HG03354 (cell line): ENCODE data around the gene B4GALNT4.
"Not testable (repeated sequence)": the region's sequence is repeated elsewhere in the genome, so short reads cannot be mapped to it uniquely, and the experiment has no call there.

Experiments
- ATAC-seq: cut with Tn5 transposase; IDR thresholded peaks from one replicate; pipeline ENCODE4 v1.9.1; 2021; ENCODE audit warnings: mild to moderate bottlenecking; ENCODE audit not compliant: unreplicated experiment, poor library complexity, severe bottlenecking

Gene B4GALNT4, protein sequence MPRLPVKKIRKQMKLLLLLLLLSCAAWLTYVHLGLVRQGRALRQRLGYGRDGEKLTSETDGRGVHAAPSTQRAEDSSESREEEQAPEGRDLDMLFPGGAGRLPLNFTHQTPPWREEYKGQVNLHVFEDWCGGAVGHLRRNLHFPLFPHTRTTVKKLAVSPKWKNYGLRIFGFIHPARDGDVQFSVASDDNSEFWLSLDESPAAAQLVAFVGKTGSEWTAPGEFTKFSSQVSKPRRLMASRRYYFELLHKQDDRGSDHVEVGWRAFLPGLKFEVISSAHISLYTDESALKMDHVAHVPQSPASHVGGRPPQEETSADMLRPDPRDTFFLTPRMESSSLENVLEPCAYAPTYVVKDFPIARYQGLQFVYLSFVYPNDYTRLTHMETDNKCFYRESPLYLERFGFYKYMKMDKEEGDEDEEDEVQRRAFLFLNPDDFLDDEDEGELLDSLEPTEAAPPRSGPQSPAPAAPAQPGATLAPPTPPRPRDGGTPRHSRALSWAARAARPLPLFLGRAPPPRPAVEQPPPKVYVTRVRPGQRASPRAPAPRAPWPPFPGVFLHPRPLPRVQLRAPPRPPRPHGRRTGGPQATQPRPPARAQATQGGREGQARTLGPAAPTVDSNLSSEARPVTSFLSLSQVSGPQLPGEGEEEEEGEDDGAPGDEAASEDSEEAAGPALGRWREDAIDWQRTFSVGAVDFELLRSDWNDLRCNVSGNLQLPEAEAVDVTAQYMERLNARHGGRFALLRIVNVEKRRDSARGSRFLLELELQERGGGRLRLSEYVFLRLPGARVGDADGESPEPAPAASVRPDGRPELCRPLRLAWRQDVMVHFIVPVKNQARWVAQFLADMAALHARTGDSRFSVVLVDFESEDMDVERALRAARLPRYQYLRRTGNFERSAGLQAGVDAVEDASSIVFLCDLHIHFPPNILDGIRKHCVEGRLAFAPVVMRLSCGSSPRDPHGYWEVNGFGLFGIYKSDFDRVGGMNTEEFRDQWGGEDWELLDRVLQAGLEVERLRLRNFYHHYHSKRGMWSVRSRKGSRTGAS

DNA sequence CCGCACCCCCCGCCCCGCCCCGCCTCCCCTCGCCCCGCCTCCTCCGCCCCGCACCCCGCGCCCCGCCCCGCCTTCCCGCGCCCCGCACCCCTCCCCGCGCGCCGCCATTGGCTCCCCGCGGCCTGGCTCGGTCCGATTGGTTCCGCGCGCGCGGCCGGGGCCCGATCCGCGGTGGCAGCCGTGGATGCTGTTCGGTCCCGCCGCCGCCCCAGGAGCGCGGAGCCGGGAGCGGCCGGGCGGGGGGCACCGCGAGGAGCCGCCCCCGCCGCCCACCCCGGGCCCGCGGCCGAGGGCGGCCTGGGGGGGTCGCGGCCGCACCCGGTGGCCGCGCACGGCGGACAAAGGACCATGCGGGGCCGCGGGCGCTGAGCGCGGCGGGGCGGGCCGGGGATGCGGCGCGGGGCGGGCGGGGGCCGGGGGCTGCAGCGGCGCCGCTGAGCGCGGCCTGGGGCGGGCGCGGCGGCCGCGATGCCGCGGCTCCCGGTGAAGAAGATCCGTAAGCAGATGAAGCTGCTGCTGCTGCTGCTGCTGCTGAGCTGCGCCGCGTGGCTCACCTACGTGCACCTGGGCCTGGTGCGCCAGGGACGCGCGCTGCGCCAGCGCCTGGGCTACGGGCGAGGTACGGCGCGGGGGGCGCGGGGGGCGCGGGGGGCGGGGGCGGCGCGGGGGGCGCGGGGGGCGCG, at the start of gene B4GALNT4:
Gene B4GALNT4 (plus strand): TSS at position 164 of the 683 bp plus-strand sequence. CDS start 305 bp downstream, at position 469.
- ATAC-seq, result no peak

DNA sequence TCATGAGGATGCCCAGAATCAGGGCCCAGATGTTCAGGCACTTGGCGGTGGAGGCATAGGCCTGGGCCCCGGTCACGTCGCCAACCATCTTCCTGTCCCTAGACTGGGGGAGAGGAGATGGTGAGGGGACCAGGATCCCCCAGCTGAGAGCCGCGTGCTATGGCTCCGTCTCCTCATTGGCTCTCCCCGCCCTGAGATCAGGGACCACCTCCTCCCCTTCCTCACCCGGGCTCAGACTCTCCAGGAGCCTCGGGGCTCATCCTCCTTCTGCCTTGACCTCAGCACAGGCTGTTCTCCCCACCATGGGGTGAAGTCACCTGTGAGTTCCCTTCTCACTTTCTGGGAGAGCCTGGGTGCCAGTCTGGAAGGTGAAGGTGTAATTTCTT, 49.4 kb upstream of the B4GALNT4 start:
- ATAC-seq, result not testable (repeated sequence)

DNA sequence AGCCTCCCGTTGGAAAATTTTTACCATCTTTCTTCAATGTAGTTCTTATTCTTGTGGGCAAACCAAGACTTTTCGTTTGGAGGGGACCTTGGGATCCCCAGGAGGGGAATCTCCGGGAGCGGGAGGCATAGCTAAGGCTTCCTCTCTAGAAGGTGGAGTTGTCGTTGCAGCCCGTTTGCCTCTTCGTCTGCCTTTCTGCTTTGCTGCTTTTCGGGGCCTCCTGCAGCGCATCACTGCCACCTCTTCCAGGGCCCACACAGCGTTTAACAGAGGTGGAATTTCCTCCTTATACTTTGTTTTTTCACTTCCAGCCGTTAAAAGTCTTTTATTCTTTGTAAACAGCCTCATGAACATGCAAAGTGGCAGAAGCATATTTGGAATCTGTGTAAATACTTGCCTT, 45.1 kb upstream of the B4GALNT4 start:
- ATAC-seq, result no peak

DNA sequence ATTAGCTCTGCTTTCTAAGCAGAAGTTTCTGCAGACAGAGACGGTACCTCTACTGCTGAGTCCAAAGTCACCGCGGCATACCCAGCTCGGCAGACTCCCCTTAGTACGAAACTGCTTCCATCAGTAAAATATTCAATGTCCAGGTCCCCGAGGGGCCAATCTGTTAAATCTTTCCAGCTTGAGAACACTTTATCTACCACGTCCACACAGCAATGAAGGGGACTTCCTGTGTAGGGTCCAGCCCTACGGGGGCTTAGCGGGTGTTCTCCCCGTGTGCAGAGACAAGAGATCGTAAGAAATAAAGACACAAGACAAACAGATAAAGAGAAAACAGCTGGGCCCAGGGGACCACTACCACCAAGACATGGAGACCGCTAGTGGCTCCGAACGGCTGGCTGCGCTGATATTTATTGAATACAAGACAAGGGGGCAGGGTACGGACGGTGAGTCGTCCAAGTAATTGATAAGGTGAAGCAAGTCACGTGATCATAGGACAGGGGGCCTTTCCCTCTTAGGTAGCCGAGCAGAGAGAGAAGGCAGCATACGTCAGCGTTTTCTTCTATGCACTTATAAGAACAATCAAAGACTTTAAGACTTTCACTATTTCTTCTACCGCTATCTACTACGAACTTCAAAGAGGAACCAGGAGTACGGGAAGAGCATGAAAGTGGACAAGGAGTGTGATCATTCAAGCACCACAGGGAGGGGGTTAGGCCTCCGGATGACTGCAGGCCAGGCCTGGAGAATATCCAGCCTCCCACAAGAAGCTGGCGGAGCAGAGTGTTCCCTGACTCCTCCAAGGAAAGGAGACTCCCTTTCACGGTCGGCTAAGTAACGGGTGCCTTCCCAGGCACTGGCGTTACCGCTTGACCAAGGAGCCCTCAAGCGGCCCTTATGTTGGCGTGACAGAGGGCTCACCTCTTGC, 44.4 kb upstream of the B4GALNT4 start:
- not testable (repeated sequence) for ATAC-seq

DNA sequence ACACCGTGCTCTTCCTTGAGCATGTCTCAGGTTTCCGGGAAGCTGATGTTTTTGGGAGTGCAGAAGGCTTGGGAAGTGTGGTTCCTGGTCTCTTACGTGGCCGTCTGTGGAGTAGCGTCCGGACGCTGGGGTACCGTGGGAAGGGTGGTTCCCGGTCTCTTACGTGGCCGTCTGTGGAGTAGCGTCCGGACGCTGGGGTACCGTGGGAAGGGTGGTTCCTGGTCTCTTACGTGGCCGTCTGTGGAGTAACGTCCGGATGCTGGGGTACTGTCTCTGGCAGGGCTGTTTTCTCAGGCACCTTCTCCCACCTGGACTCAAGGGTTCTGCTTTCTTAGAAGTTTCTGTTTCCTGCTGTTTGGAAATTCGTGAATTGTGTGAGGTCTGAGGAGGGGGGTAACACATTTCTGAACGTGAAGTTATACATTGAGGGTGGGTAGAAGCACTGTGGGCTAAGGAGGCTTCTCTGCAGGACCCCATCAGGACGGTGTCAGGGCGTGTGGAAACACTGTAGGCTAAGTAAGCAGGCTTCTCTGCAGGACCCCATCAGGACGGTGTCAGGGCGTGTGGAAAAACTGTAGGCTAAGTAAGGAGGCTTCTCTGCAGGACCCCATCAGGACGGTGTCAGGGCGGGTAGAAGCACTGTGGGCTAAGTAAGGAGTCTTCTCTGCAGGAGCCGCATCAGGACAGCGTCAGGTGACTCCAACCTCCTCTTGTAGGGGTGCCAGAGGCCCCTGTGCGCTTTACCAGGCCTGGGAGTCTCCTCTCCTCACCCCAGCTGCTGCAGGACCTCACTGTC, 43.3 kb upstream of the B4GALNT4 start:
- ATAC-seq, result no peak

DNA sequence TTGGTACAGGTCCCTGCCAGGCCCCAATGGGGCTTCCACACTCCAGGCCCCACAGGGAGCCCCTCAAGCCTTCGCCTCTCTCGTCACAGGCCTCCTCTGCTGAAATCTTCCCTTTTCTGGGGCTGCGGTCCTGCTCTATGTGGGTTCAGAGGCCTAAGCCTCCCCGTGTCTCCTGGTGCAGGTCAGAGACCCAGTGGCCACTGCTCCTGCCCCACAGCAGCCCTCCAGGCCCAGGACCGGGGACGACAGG, 42.8 kb upstream of the B4GALNT4 start:
- no peak for ATAC-seq

DNA sequence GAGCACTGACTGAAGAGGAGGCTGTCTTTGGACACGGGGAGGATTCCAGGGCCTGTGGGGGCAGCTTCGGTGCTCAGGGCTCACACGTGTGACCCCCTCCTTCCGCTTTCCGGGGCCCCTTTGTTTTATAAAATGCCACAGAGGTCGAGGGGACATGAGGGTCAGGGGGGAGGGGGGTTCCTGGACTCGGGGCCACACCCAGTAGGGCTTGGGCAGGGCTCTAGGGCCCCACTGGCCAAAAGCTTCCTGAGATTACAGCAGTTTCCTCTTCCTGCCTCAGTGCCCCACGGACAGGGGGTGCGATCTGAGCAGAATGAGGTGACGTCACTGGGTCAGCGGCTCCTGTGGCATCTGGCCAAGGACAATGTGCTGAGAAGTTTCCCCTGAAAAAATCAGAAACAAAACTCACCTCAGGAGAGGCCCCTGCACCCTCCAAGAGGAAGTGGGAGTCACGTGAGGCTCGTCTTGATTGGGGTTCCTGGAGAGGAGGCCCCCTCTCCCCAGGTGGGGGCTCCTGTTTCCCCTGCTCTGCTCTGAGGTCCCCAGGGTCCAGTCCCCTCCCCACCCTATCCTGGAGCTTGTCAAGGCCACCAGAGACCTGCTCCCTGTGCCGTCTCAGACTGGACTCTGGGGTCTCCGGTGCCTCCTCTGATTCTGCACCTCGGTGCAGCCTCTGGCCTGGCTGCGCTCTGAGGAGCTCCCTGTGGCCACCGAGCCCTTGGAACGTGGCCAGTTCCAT, 42.3 kb upstream of the B4GALNT4 start:
- ATAC-seq, result peak; percentile 52

DNA sequence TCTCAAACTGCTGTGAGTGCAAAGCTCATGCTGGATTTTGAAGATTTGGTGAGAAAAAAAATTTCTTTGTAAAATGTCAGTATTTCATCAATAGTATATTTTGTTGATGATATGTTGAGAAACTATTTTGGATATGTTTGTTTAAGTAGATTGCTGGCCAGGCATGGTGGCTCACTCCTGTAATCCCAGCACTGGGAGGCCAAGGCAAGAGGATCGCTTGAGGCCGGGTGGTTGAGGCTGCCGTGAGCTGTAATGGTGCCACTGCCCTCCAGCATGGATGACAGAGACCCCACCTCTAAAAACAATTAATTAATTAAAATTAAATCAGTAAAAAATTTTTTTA, 41.7 kb upstream of the B4GALNT4 start:
- ATAC-seq, result no peak

DNA sequence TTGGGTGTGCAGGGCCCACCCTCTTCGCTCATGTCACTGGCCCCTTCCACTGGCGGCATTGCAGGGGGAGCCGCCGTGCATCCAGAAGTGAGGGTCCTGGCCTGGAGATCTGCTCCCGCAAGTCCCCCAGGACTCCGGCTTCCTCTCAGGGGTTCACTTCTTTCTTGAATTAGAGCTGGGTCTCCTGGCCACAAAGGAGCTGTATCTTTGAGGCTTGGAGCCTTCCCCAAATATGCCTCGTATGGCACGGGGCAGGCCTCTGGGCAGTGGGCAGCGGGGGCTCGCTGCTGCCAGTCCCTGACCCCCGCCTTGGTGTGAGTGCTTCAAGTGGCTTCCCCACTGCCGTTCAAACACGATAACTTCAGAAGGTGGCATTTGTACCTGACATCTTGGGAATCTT, 41.3 kb upstream of the B4GALNT4 start:
- no peak for ATAC-seq

DNA sequence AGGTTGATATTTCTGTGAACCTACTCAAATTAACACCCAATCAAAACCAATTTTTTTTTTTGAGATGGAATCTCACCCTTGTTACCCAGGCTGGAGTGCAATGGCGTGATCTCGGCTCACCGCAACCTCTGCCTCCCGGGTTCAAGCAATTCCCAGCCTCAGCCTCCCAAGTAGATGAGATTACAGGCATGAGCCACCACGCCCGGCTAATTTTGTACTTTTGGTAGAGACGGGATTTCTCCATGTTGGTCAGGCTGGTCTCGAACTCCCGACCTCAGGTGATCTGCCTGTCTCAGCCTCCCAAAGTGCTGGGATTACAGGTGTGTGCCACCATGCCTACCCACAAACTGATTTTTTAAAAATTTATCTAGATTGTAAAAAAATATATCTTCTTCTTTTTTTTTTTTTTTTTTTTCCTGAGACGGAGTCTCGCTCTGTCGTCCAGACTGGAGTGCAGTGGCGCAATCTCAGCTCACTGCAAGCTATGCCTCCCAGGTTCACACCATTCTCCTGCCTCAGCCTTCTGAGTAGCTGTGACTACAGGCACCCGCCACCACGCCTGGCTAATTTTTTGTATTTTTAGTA, 40.7 kb upstream of the B4GALNT4 start:
- not testable (repeated sequence) for ATAC-seq

DNA sequence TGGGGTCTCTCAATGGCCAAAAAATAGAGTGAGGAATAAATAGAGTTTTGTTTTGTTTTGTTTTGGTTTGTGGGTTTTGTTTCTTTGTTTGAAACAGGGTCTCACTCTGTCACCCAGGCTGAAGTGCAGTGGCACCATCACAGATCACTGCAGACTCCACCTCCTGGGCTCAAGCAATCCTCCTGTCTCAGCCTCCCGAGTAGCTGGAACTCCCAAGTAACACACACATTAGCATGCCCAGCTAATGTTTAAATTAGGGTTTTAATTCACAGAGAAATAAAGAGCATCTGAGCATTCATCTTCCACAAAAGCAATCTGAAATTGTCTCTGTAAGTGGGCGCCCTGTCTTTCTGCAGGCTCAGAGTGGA, 39.4 kb upstream of the B4GALNT4 start:
- ATAC-seq, result no peak

DNA sequence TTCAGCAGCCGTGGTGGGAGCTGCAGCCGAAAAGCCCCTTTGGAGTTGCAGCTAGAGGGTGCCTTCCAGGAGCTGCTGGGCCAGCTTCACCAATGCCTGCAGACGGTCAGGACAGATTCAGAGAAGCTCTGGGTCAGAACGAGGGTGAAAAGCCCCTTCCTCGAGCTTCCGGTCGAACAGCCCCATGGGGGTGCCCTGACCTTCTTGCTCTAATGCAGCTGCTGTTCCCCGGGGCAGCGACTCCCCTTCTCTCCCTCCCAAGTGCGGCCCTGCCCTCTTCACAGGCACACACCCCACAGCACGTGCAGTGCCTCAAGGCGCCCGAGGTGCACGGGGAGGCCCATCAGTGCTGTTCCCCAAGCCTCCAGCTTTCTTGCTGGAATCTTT, 39.0 kb upstream of the B4GALNT4 start:
- no peak for ATAC-seq

DNA sequence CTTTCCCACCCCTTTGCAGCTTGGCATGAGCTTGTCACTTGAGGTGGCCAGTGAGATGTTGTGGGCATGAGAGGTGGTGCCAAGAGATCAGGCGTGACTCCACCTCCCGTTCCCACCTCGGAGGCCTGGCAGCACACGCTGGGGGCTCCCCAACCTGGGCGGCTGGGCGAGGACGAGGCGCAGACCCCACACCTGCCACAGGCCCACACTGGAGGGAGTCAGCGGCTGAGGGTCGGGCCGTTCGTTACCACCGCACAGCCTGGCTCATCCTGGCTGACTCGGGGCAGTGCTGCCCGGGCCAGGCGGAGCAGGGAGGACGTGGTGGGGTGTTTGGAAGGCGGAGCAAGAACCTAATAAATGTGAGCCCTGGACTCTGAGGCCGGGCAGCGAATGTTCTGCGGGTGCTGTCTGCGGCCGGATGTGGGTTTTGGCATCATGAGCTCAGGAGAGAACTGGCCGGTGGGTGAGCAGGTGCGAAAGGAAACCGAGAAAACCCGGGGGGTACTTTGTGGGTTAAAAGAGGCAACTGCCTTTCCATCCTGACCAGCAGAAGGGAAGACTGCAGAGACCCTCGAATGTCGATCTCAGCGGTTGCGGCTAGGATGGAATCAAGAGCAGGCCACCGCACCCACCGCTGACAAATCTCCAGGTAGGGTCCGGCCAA, 38.5 kb upstream of the B4GALNT4 start:
- ATAC-seq, result no peak

DNA sequence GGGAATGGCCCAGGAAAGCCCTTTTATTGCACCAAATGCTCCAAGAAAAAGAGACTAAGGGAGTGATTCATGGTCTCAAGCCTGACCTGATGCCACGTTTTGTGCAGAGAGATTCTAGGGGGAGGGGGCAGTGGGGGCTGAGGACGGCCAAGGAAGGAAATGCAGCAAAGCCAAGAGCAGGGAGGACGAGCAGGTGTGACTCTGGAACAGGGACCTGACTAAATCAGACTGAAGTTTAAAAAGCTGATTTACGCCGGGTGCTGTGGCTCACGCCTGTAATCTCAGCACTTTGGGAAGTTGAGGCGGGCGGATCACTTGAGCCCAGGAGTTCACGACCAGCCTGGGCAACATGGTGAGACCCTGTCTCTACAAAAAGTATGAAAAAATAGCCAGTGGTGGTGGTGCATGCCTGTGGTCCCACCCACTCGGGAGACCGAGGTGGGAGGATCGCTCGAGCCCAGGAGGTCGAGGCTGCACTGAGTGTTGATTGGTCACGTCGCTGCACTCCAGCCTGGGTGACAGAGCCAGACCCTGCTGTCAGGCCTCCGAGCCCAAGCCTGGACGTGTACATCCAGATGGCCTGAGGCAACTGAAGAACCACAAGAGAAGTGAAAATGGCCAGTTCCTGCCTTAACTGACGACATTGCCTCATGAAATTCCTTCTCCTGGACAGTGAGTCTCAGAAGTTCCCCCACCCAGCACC, 37.8 kb upstream of the B4GALNT4 start:
- no peak for ATAC-seq

DNA sequence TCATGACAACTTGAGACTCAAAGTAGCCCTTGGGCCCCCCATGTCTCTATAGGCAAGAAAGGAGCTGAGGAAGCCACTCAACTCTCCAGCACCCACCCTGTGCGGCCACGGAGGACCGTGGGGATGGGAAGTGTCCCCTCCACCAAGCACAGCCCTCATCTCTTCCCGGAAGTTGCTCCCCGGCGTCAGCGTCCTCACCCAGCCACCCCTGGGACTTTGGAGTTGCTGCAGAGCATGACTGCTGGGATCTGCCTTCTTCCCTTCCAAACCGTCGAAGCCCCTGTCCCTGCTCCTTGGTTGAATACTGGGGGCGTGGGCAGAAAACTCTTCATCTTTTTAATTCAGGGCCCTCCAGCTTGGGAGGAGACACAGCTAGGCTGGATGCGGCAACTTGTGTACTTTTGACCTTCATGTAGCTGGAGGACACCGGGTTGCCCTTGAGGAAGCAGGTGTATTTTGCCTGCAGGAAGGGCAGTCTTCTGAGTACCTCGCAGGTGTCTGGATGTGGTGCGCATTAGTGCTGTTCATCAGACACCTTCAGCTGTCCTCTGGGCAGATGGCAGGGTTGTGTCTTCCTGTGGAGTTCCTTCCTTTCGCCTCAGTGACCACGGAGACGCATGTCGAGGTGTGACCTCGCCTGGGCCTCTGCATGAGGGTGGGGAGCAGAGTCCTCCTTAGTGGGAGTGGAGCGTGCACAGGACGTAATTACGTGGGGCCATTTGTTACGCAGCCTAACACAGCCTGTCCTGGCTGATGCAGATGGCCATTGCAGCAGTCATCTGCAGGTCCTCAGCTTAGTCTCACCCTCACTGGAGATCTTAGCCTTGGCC, 36.4 kb upstream of the B4GALNT4 start:
- ATAC-seq, result no peak
